NCI-H187 treated with DMSO at 0.1 percent for 48 hours (cell line): ENCODE results near the gene ESPN.

Experiments used
- DNase-seq: peaks from one replicate; lab custom pipeline; 2025; lab: John Stamatoyannopoulos, UW

The ESPN gene

DNA sequence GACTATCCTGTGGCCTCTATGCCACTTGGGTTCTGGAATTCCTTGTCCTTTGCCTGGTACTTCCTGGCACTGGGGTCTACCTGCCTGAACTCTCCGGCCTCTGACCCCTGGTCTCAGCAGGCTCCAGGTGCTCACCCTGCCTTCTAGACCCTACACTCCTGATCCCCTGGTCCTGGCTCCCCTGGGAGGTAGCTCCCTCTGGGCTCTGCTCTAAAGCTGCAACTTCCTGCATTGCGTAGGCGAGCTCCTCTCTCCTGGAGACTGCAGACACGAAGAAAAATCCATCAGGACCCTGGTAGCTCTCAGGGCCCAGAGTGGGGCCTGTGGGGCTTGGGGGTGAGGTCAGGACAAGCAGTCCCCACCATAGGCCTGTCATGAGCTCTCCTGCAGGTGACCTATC, 74.7 kb downstream of the ESPN start:
- DNase-seq: no peak

DNA sequence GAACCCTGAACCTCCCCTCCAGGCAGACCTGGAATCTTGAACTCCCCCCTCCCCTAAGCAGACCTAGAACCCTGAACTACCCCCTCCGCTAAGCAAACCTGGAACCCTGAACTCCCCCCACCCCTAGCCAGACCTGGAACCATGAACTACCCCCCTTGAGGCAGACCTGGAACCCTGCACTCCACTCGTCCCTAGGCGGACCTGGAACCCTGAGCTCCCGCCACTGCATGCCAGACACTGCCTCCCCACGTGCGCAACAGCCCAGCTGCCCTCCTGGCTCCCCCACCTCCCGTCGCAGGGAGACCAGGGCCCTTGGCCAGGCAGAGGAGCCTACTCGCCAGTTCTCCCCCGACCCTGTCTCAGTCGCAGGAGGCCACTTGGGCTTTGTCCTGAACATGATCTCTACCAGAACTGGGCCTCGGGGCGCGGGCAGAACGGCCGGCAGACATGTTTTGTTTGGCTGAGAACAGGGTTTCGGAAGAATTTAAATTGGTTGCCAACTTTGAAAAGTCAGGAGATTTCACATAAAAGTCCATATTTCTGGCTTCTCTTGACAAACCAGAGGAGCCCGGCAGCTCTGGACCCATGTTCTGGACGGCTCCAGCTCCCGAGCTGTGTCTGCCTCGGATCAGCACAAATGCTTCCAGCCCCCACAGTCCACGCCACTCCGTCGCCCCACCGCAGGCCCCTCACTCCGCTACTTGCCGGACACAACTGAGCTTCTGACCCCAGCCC, 76.1 kb downstream of the ESPN start:
- DNase-seq: no peak

DNA sequence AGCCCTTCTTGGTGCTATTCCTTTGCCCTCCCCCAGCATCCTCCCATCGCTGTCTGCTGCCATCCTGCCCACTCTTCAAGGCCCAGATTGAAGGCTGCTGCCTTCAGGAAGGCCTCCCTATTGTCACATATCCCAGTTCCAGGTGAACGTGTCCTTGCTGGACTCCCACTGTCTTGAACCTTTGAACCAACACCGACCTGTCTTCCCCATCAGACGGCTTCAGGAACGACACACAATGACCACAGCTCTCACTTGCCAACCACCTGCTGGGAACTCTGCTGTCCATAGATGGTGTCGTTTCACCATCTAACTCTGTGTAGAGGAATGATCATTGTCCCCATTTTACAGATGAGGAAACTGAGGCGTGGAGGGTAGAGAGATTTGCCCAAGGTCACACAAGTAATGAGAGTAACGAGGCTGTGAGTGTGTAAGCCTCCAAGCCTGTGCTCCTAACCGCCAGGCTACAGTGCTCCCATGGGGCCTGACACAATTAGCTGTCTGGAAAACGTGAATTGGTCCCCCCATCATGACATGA, 76.8 kb downstream of the ESPN start:
- no peak for DNase-seq

DNA sequence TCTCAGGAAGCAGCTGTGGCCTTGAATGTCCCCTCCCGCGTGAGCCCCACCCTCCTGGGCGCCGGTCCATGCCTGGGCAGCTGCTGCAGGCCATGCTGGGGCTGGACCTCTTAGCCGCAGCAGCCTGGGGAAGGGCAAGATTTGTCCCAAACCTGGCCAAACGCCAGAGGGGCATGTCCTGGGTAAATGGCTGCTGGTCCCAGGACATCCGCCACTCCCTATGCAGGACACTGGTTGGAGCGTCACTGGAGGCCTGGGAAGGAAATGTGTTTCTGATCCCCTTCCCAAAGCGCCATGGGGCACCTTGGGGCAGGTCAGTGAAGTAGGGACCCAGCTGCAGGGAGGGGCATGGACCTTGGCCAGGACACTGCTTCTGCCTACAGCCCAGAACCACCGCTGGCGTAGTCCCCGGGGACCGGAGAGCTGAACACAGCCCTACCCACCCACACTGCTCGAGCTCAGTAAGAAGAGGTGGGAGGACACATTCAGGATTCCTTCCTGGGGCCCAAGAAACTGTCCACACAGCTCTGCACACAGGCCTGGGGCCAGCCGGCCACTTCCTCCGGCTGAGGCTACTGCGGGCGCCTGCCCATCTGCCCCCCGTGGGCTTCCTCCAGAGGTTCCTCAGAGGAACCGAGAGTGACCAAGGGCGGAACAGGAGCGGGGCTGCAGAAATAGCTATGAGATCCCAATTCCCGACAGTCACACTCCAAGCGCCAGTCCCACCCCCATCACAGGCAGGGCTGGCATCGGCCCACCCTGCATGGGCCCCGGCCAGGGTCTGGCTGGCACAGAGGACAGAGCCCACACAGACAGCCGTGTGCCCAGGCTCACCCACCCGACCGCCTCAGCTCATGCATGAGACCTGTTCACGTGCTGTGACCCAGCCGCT, 77.7 kb downstream of the ESPN start:
- no peak for DNase-seq

GRCh38 chr1:6503884-6504602, 79.5 kb downstream of the ESPN start:
- DNase-seq: no peak

DNA sequence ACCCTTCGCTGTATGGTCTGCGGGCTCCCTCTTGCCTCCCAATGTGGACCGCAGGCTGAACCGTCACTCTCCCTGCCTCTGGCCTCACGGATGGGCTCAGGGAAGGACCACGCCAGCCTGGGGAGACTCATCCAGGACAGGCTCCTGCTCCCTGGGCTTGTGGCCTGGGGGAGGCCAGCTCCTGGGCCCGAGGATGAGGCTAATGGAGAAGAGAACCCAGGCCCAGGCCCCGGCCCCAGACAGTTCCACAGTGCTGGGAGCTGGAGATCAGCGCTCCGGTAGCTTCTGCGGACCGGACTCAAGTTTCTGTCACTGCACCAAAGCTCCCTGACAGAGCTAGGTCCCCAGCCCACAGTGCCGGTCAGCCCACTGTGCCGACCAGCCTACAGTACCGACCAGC, 80.3 kb downstream of the ESPN start:
- no peak for DNase-seq

GRCh38 chr1:6505367-6506209, 81.0 kb downstream of the ESPN start:
- DNase-seq: no peak

DNA sequence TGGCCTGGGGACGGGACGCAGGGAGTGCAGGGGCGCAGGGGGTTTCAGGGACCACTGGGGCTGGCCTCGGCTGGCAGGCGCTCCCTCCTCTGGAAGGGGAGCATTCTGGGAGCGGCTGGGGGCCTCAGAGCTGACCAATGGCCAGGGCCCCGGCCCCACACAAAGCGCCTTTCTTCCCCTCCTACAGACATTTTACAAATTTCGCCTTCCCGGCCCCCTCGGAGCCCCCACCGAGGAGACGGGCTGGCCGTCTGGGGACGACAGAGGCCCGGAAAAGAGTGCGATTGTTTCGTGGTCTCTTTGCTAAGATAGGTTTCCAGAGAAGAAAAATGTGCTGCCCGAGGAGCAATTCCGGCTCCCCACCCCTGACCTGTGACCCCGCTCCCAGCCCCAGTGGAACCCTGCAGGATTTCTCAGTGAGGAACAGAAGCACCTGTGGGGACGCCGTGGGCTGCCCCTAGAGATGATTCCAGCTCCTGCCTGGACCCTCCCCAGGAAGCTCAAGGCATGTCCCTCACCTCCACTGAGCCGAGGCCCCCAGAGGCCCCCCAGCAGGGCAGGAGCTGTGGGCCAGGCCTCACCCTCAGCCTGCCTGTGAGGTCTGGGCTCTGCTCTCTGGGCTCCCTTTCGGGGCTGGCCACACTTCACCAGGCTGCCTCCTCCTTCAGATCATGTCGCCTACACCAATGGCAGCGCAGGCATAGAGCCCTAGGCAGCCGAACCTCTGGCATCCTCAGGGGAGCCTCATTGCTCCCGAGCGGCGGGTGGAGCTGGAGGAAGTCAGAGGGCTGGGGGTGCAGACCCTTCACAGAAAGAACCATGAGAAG, 81.8 kb downstream of the ESPN start:
- DNase-seq: no peak

DNA sequence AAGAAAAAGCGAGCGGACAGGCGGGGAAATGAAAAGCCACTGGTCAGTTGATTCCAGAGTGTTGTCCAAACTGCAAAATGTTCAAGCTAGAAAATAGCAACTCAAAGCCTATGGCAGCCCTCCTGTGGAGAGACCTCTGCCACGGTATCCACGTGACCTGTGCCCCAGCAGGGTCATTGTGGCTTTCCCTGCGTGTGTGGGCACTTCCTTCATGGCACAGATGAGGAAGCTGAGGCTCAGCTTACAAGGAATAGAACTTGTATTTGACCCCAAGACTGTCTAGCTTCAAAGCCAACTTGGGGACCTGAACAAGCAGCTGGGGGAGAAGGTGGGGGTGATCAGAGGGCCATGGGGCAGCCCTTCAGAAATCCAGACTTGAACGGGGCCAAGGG, 82.5 kb downstream of the ESPN start:
- DNase-seq: no peak

- no peak for DNase-seq
Observed at GRCh38 chr1:6507461-6507911, 82.9 kb downstream of the ESPN start.

GRCh38 chr1:6508154-6508815, 83.7 kb downstream of the ESPN start:
- DNase-seq: no peak

GRCh38 chr1:6508816-6509189, 84.2 kb downstream of the ESPN start:
- no peak for DNase-seq

- no peak for DNase-seq
Observed at GRCh38 chr1:6509220-6509918, 84.8 kb downstream of the ESPN start.

DNA sequence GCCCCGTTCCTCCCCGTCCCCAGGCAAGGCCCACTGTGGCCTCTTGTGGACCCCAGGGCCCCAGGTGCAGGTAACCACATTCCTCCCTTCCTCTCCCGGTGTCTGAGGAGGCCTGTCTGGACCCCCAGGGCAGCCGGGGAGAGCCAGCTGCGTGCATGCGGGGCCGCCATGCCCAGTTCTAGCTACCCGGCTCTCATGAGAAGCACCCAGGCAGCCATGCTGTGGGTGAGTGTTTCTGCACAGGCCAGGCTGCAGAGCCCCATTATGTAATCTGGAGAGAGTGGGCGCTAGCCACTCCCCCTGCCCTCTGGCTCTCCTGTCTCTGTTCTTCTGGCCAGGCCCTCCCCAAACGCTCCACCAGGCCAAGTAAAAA, 85.3 kb downstream of the ESPN start:
- no peak for DNase-seq

DNA sequence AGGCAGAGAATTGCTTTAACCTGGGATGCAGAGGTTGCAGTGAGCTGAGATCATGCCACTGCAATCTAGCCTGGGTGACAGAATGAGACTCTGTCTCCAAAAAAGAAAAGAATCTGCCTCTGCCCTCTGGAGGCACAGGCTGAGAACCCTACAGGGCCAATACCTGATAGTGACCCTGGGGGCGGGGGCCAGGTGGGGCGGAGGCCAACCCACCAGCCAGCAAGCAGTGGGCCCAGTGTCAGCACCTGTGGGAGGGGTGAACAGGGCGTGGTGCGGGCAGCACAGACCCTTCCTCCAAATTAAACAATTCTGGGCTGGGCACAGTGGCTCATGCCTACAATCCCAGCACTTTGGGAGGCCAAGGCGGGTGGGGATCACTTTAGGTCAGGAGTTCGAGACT, 85.9 kb downstream of the ESPN start:
- no peak for DNase-seq
